ENCODE data around the gene SUSD6. TPM values are rescaled to one million over a fixed set of nuclear protein-coding genes. Genes with fewer than 3 reads are reported as not detected.

SUSD6 gene
- total RNA-seq, result 26.9 TPM
- long read RNA-seq, full-length matches to known transcripts, result 5 of 19 reads
- long read RNA-seq, partial matches to known transcripts, result 12 of 19 reads
- long read RNA-seq, other reads (novel, unspliced or antisense), result 2 of 19 reads

- peak; percentile 97 for DNase-seq (ENCODE audit: low spot score)
Observed at GRCh38 chr14:69611172-69612013, at the start of gene SUSD6. SUSD6 (plus strand) TSS chr14:69611596; CDS start chr14:69658593, 46,997 bp downstream.

GRCh38 chr14:69561893-69562292 lies 49.5 kb upstream of the SUSD6 start:
- intact Hi-C loops (cut with DNase I), result no loop called here

More at GRCh38 chr14:69611172-69612013, at the start of gene SUSD6:
- intact Hi-C loops (cut with DNase I), result loop anchor here (2.0 to 5.0 kb wide), 2 partner anchors 36 to 155 kb away; partner anchors contain the start of gene SRSF5

GRCh38 chr14:69567563-69567962 lies 43.8 kb upstream of the SUSD6 start:
- intact Hi-C loops (cut with DNase I), result no loop called here

More at GRCh38 chr14:69561893-69562292, 49.5 kb upstream of the SUSD6 start:
- no peak for DNase-seq (ENCODE audit: low spot score)

GRCh38 chr14:69569859-69570258 lies 41.5 kb upstream of the SUSD6 start:
- intact Hi-C loops (cut with DNase I), result no loop called here
- DNase-seq (ENCODE audit: low spot score), result no peak

More at GRCh38 chr14:69567563-69567962, 43.8 kb upstream of the SUSD6 start:
- no peak for DNase-seq (ENCODE audit: low spot score)

GRCh38 chr14:69570836-69571330 lies 40.5 kb upstream of the SUSD6 start:
- intact Hi-C loops (cut with DNase I), result no loop called here
- no peak for DNase-seq (ENCODE audit: low spot score)

GRCh38 chr14:69571449-69572029 lies 39.9 kb upstream of the SUSD6 start:
- no peak for DNase-seq (ENCODE audit: low spot score)
- intact Hi-C loops (cut with DNase I), result no loop called here

- intact Hi-C loops (cut with DNase I), result no loop called here
- no peak for DNase-seq (ENCODE audit: low spot score)
Observed at GRCh38 chr14:69572030-69572840, 39.2 kb upstream of the SUSD6 start.

- intact Hi-C loops (cut with DNase I), result no loop called here
- no peak for DNase-seq (ENCODE audit: low spot score)
Observed at GRCh38 chr14:69572841-69573135, 38.6 kb upstream of the SUSD6 start.

GRCh38 chr14:69573205-69573830 lies 38.1 kb upstream of the SUSD6 start:
- intact Hi-C loops (cut with DNase I), result no loop called here
- no peak for DNase-seq (ENCODE audit: low spot score)

GRCh38 chr14:69573831-69574262 lies 37.5 kb upstream of the SUSD6 start:
- no peak for DNase-seq (ENCODE audit: low spot score)
- intact Hi-C loops (cut with DNase I), result no loop called here

GRCh38 chr14:69574263-69574953 lies 37.0 kb upstream of the SUSD6 start, which contains the start of gene CCDC177:
CCDC177 (minus strand) TSS chr14:69574871; CDS start chr14:69573622, 1,249 bp downstream.
- no peak for DNase-seq (ENCODE audit: low spot score)
- intact Hi-C loops (cut with DNase I), result no loop called here

- DNase-seq (ENCODE audit: low spot score), result no peak
- intact Hi-C loops (cut with DNase I), result no loop called here
Observed at GRCh38 chr14:69574954-69575295, 36.5 kb upstream of the SUSD6 start.

- DNase-seq (ENCODE audit: low spot score), result no peak
- intact Hi-C loops (cut with DNase I), result no loop called here
Observed at GRCh38 chr14:69579476-69579875, 31.9 kb upstream of the SUSD6 start.

GRCh38 chr14:69580009-69580577 lies 31.3 kb upstream of the SUSD6 start:
- intact Hi-C loops (cut with DNase I), result loop anchor here (10.0 kb wide), 1 partner anchor 445 kb away; no protein-coding TSS in a partner anchor
- no peak for DNase-seq (ENCODE audit: low spot score)

- no peak for DNase-seq (ENCODE audit: low spot score)
- intact Hi-C loops (cut with DNase I), result loop anchor here (10.0 kb wide), 1 partner anchor 443 kb away; no protein-coding TSS in a partner anchor
Observed at GRCh38 chr14:69581316-69581935, 30.0 kb upstream of the SUSD6 start.

- intact Hi-C loops (cut with DNase I), result loop anchor here (10.0 kb wide), 1 partner anchor 443 kb away; no protein-coding TSS in a partner anchor
- DNase-seq (ENCODE audit: low spot score), result no peak
Observed at GRCh38 chr14:69582212-69582611, 29.2 kb upstream of the SUSD6 start.

GRCh38 chr14:69582829-69583228 lies 28.6 kb upstream of the SUSD6 start:
- intact Hi-C loops (cut with DNase I), result loop anchor here (1.0 to 10.0 kb wide), 2 partner anchors 144 to 442 kb away; no protein-coding TSS in a partner anchor
- no peak for DNase-seq (ENCODE audit: low spot score)

- intact Hi-C loops (cut with DNase I), result loop anchor here (10.0 kb wide), 1 partner anchor 440 kb away; no protein-coding TSS in a partner anchor
- DNase-seq (ENCODE audit: low spot score), result no peak
Observed at GRCh38 chr14:69584389-69584788, 27.0 kb upstream of the SUSD6 start.

Data from cardiac septum (tissue), 1 donor.